Tibial nerve (tissue), 4 donors: ENCODE results near the gene AUTS2. TPM values are rescaled to one million over a fixed set of nuclear protein-coding genes. Genes with fewer than 3 reads are reported as not detected.

Source experiments
- DNase-seq, 2 donors: peaks; one replicate each; pipeline ENCODE4 v3.0.0-alpha.2; 2019; ENCODE audit warnings: low spot score in 2 of 2
- H3K27ac ChIP-seq, 4 donors: fragments of 200-600 bp; sonication (generic) in 3 of 4; one replicate each; pipeline ENCODE4 v1.5.1; 2017 to 2019; ENCODE audit warnings: mild to moderate bottlenecking in 1 of 4
- H3K27me3 ChIP-seq, 2 donors: fragments of 200-600 bp; sonication (generic) in 1 of 2; one replicate each; pipeline versions ENCODE4 v1.5.1 to v1.6.0; 2017 to 2019
- H3K36me3 ChIP-seq, 3 donors: fragments of 200-600 bp; sonication (generic); one replicate each; pipeline ENCODE4 v1.5.1; 2018 to 2019
- H3K4me1 ChIP-seq, 4 donors: fragments of 200-600 bp; sonication (generic) in 3 of 4; one replicate each; pipeline ENCODE4 v1.5.1; 2017 to 2019
- H3K4me3 ChIP-seq, 4 donors: fragments of 200-600 bp; sonication (generic) in 3 of 4; one replicate each; pipeline ENCODE4 v1.5.1; 2017 to 2019; ENCODE audit warnings: mild to moderate bottlenecking in 1 of 4, moderate library complexity in 1 of 4
- H3K9me3 ChIP-seq, 4 donors: fragments of 200-600 bp; sonication (generic) in 3 of 4; one replicate each; pipeline ENCODE4 v1.5.1; 2017 to 2019
- CTCF ChIP-seq, 5 experiments: fragments of 200-600 bp in 3 of 5; fragments of 450-650 bp in 2 of 5; sonication (generic) in 3 of 5; IDR thresholded peaks; one replicate each; pipeline ENCODE4 v1.5.1; 2016 to 2019; ENCODE audit warnings: antibody characterized with exemption in 5 of 5, mild to moderate bottlenecking in 3 of 5, moderate library complexity in 2 of 5
- EP300 ChIP-seq, 2 donors: sonication (generic); formaldehyde crosslinking; IDR thresholded peaks; one replicate each; pipeline ENCODE4 v1.6.1; 2017; ENCODE audit warnings: antibody characterized with exemption in 2 of 2, mild to moderate bottlenecking in 1 of 2
- POLR2A ChIP-seq, 2 donors: fragments of 450-650 bp; IDR thresholded peaks; one replicate each; pipeline ENCODE4 v1.6.1; 2017; ENCODE audit warnings: antibody characterized with exemption in 2 of 2, mild to moderate bottlenecking in 2 of 2, moderate library complexity in 2 of 2
- WGBS, 2 donors: methylation state at CpG; one replicate each; pipeline ENCODE4 v1.1.5; 2018; 5-methylcytosine and 5-hydroxymethylcytosine counted together
- total RNA-seq, 4 donors: library from RNA; depleted of rRNA; stranded (reverse); fragments of >200 nt; gene quantifications; one replicate each; pipeline ENCODE4 v1.1.0, GENCODE V29; 2016

The AUTS2 gene
- total RNA-seq, 4 donors from 2014 or later: 56.6 to 87.9 (median 71.6) TPM

- Histone ChIP-seq H3K36me3 (no peaks in the 10 kb centered on the region), H3K4me1 (peaks cover 0 to 30% (median 15%) of the 10 kb centered on the region in 4 donors), H3K4me3 (no peak overlapping the region), H3K9me3 (no peaks in the 10 kb centered on the region), H3K27me3 (no peaks in the 10 kb centered on the region), H3K27ac (no peak overlapping the region)
- TF ChIP-seq CTCF (IDR thresholded peaks at IDR 0.05): no peak
- TF ChIP-seq EP300 (IDR thresholded peaks at IDR 0.05): no peak
- TF ChIP-seq POLR2A (IDR thresholded peaks at IDR 0.05): no peak
- DNase-seq: no peak
- WGBS, 2 donors: 89 to 92% methylated on average over 3 of the region's 3 CpGs
These were observed 5.1 kb downstream of the AUTS2 start for GRCh38 chr7:69603351-69603750.

- H3K27ac ChIP-seq: no peak overlapping the region
- H3K4me3 ChIP-seq: no peak overlapping the region
- peaks cover 0 to 30% (median 15%) of the 10 kb centered on the region in 4 donors for H3K4me1 ChIP-seq
- no peaks in the 10 kb centered on the region for H3K36me3 ChIP-seq
- TF ChIP-seq POLR2A (IDR thresholded peaks at IDR 0.05): no peak
- TF ChIP-seq EP300 (IDR thresholded peaks at IDR 0.05): no peak
- no peak for TF ChIP-seq CTCF (IDR thresholded peaks at IDR 0.05)
- WGBS, 2 donors: 82 to 87% methylated on average over 2 of the region's 2 CpGs
- H3K27me3 ChIP-seq: no peaks in the 10 kb centered on the region
- DNase-seq: no peak
- no peaks in the 10 kb centered on the region for H3K9me3 ChIP-seq
These were observed 5.7 kb downstream of the AUTS2 start for GRCh38 chr7:69603937-69604494.

- H3K36me3 ChIP-seq: no peaks in the 10 kb centered on the region
- peaks cover 0 to 30% (median 12%) of the 10 kb centered on the region in 4 donors for H3K4me1 ChIP-seq
- H3K27ac ChIP-seq: no peak overlapping the region
- 60 to 77% methylated on average over 3 of the region's 3 CpGs for WGBS, 2 donors
- TF ChIP-seq CTCF (IDR thresholded peaks at IDR 0.05) (no peak), POLR2A (IDR thresholded peaks at IDR 0.05) (no peak), EP300 (IDR thresholded peaks at IDR 0.05) (no peak)
- H3K4me3 ChIP-seq: no peak overlapping the region
- no peaks in the 10 kb centered on the region for H3K9me3 ChIP-seq
- no peaks in the 10 kb centered on the region for H3K27me3 ChIP-seq
- DNase-seq: no peak
These were observed 6.8 kb downstream of the AUTS2 start for GRCh38 chr7:69605070-69605469.

- TF ChIP-seq EP300 (IDR thresholded peaks at IDR 0.05): no peak
- no peak for TF ChIP-seq CTCF (IDR thresholded peaks at IDR 0.05)
- TF ChIP-seq POLR2A (IDR thresholded peaks at IDR 0.05): no peak
- Histone ChIP-seq H3K4me1 (peaks cover 0 to 28% (median 7%) of the 10 kb centered on the region in 4 donors), H3K27me3 (no peaks in the 10 kb centered on the region), H3K4me3 (no peak overlapping the region), H3K36me3 (no peaks in the 10 kb centered on the region), H3K27ac (no peak overlapping the region), H3K9me3 (no peaks in the 10 kb centered on the region)
- no peak for DNase-seq
- 17 to 19% methylated on average over 2 of the region's 2 CpGs for WGBS, 2 donors
These were observed 7.3 kb downstream of the AUTS2 start for GRCh38 chr7:69605546-69605945.

DNA sequence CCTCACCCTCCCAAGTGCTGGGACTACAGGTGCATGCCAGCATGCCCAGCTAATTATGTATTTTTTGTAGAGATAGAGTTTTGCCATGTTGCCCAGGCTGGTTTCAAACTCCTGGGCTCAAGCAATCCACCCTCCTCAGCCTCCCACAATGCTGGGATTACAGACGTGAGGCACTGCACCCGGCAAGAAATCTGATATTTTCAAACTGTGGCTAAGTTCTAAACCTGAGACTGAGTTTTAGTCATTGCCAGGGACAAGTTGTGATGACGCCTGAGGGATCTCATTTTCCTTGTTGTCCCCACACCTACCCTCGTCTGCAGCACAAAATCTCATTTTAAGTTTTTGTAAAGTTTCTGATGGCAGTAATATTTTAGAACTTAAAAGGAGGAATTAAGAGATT is 9.8 kb downstream of the AUTS2 start:
- no peak overlapping the region for H3K4me3 ChIP-seq
- no peaks in the 10 kb centered on the region for H3K27me3 ChIP-seq
- TF ChIP-seq EP300 (IDR thresholded peaks at IDR 0.05) (no peak), POLR2A (IDR thresholded peaks at IDR 0.05) (no peak), CTCF (IDR thresholded peaks at IDR 0.05) (no peak)
- no peak for DNase-seq
- 84 to 92% methylated on average over 4 of the region's 4 CpGs for WGBS, 2 donors
- no peak overlapping the region for H3K27ac ChIP-seq
- no peaks in the 10 kb centered on the region for H3K36me3 ChIP-seq
- H3K9me3 ChIP-seq: no peaks in the 10 kb centered on the region
- peaks cover 0 to 14% (median 6%) of the 10 kb centered on the region in 4 donors for H3K4me1 ChIP-seq
